ENCODE measurements around the gene OR8B4.
"Not testable (repeated sequence)": the region's sequence is repeated elsewhere in the genome, so short reads cannot be mapped to it uniquely, and the experiment has no call there.

The OR8B4 gene

GRCh38 chr11:124424384-124424921 lies at the start of gene OR8B4:
OR8B4 (minus strand) TSS chr11:124424871; CDS start chr11:124424871, 0 bp downstream.
- no peak for DNase-seq (ENCODE audit: extremely low read depth in 1 of 2, low read depth in 1 of 2)

- no peak for DNase-seq (ENCODE audit: extremely low read depth in 1 of 2, low read depth in 1 of 2)
These were observed 49.4 kb upstream of the OR8B4 start for GRCh38 chr11:124474079-124474478.

- no peak for DNase-seq (ENCODE audit: extremely low read depth in 1 of 2, low read depth in 1 of 2)
These were observed 48.8 kb upstream of the OR8B4 start for GRCh38 chr11:124473476-124473875.

GRCh38 chr11:124470561-124471227 lies 46.0 kb upstream of the OR8B4 start:
- no peak for DNase-seq (ENCODE audit: extremely low read depth in 1 of 2, low read depth in 1 of 2)

GRCh38 chr11:124467381-124467927 lies 42.8 kb upstream of the OR8B4 start:
- no peak for DNase-seq (ENCODE audit: extremely low read depth in 1 of 2, low read depth in 1 of 2)

- DNase-seq (ENCODE audit: extremely low read depth in 1 of 2, low read depth in 1 of 2): no peak
These were observed 40.7 kb upstream of the OR8B4 start for GRCh38 chr11:124465368-124465767.

GRCh38 chr11:124463990-124464389 lies 39.3 kb upstream of the OR8B4 start:
- no peak for DNase-seq (ENCODE audit: extremely low read depth in 1 of 2, low read depth in 1 of 2)

- DNase-seq (ENCODE audit: extremely low read depth in 1 of 2, low read depth in 1 of 2): no peak
These were observed 38.7 kb upstream of the OR8B4 start for GRCh38 chr11:124463324-124463723.

- no peak for DNase-seq (ENCODE audit: extremely low read depth in 1 of 2, low read depth in 1 of 2)
These were observed 35.8 kb upstream of the OR8B4 start for GRCh38 chr11:124460459-124460858.

- not testable (repeated sequence) for DNase-seq (ENCODE audit: extremely low read depth in 1 of 2, low read depth in 1 of 2)
These were observed 34.7 kb upstream of the OR8B4 start for GRCh38 chr11:124459379-124459778.

GRCh38 chr11:124454552-124454951 lies 29.9 kb upstream of the OR8B4 start:
- no peak for DNase-seq (ENCODE audit: extremely low read depth in 1 of 2, low read depth in 1 of 2)

- no peak for DNase-seq (ENCODE audit: extremely low read depth in 1 of 2, low read depth in 1 of 2)
These were observed 22.2 kb upstream of the OR8B4 start for GRCh38 chr11:124446916-124447315.

- DNase-seq (ENCODE audit: extremely low read depth in 1 of 2, low read depth in 1 of 2): no peak
These were observed 21.0 kb upstream of the OR8B4 start, which contains the start of gene OR8B8 for GRCh38 chr11:124445646-124446150. OR8B8 (minus strand) TSS chr11:124445696; CDS start chr11:124441085, 4,611 bp downstream.

GRCh38 chr11:124442847-124443246 lies 18.2 kb upstream of the OR8B4 start:
- DNase-seq (ENCODE audit: extremely low read depth in 1 of 2, low read depth in 1 of 2): no peak

- no peak for DNase-seq (ENCODE audit: extremely low read depth in 1 of 2, low read depth in 1 of 2)
These were observed 17.8 kb upstream of the OR8B4 start for GRCh38 chr11:124442442-124442841.

- DNase-seq (ENCODE audit: extremely low read depth in 1 of 2, low read depth in 1 of 2): no peak
These were observed 16.8 kb upstream of the OR8B4 start for GRCh38 chr11:124441519-124441918.

GRCh38 chr11:124441081-124441480 lies 16.4 kb upstream of the OR8B4 start:
- no peak for DNase-seq (ENCODE audit: extremely low read depth in 1 of 2, low read depth in 1 of 2)

GRCh38 chr11:124440608-124441007 lies 15.9 kb upstream of the OR8B4 start:
- no peak for DNase-seq (ENCODE audit: extremely low read depth in 1 of 2, low read depth in 1 of 2)

GRCh38 chr11:124434699-124435098 lies 10.0 kb upstream of the OR8B4 start:
- no peak for DNase-seq (ENCODE audit: extremely low read depth in 1 of 2, low read depth in 1 of 2)

GRCh38 chr11:124429599-124429998 lies 4.9 kb upstream of the OR8B4 start:
- DNase-seq (ENCODE audit: extremely low read depth in 1 of 2, low read depth in 1 of 2): no peak

- no peak for DNase-seq (ENCODE audit: extremely low read depth in 1 of 2, low read depth in 1 of 2)
These were observed 3.6 kb downstream of the OR8B4 start for GRCh38 chr11:124421043-124421442.

- no peak for DNase-seq (ENCODE audit: extremely low read depth in 1 of 2, low read depth in 1 of 2)
These were observed 9.2 kb downstream of the OR8B4 start for GRCh38 chr11:124415356-124415923.
